COLO668 (cell line): Measurements from ENCODE around the gene MACROD2.
"Not testable (repeated sequence)": the region's sequence is repeated elsewhere in the genome, so short reads cannot be mapped to it uniquely, and the experiment has no call there.

ENCODE experiments used
- DNase-seq: peaks from one replicate; lab custom pipeline; 2025; ENCODE audit not compliant: unreplicated experiment; lab: John Stamatoyannopoulos, UW

Gene MACROD2

GRCh38 chr20:15937179-15937578 lies 1941.9 kb downstream of the MACROD2 start:
- no peak for DNase-seq

GRCh38 chr20:15938847-15939246 lies 1943.5 kb downstream of the MACROD2 start:
- DNase-seq: no peak

GRCh38 chr20:15940127-15940526 lies 1944.8 kb downstream of the MACROD2 start:
- no peak for DNase-seq

GRCh38 chr20:15942130-15942529 lies 1946.8 kb downstream of the MACROD2 start:
- no peak for DNase-seq

GRCh38 chr20:15945289-15945688 lies 1950.0 kb downstream of the MACROD2 start:
- DNase-seq: no peak

GRCh38 chr20:15949391-15949790 lies 1954.1 kb downstream of the MACROD2 start:
- DNase-seq: no peak

- DNase-seq: no peak
Measured at GRCh38 chr20:15951658-15952057, 1956.3 kb downstream of the MACROD2 start.

GRCh38 chr20:15958142-15958541 lies 1962.8 kb downstream of the MACROD2 start:
- DNase-seq: no peak

GRCh38 chr20:15965165-15965564 lies 1969.8 kb downstream of the MACROD2 start:
- DNase-seq: no peak

- DNase-seq: no peak
Measured at GRCh38 chr20:15967334-15967733, 1972.0 kb downstream of the MACROD2 start.

GRCh38 chr20:15976047-15976736 lies 1980.9 kb downstream of the MACROD2 start:
- DNase-seq: no peak

GRCh38 chr20:15977026-15977425 lies 1981.7 kb downstream of the MACROD2 start:
- no peak for DNase-seq

GRCh38 chr20:15977758-15978157 lies 1982.4 kb downstream of the MACROD2 start:
- DNase-seq: no peak

- not testable (repeated sequence) for DNase-seq
Measured at GRCh38 chr20:15985494-15986368, 1990.4 kb downstream of the MACROD2 start.

GRCh38 chr20:15986690-15987089 lies 1991.4 kb downstream of the MACROD2 start:
- no peak for DNase-seq

GRCh38 chr20:15991279-15991678 lies 1996.0 kb downstream of the MACROD2 start:
- DNase-seq: no peak

GRCh38 chr20:15992564-15992963 lies 1997.2 kb downstream of the MACROD2 start:
- no peak for DNase-seq

- no peak for DNase-seq
Measured at GRCh38 chr20:16000112-16000511, 2004.8 kb downstream of the MACROD2 start.

- no peak for DNase-seq
Measured at GRCh38 chr20:16001286-16001685, 2006.0 kb downstream of the MACROD2 start.

GRCh38 chr20:16003310-16003709 lies 2008.0 kb downstream of the MACROD2 start:
- DNase-seq: no peak

GRCh38 chr20:16004108-16004854 lies 2009.0 kb downstream of the MACROD2 start:
- no peak for DNase-seq
